Activated T-helper 1 cell treated with Interleukin-2 at 50 U/mL for 16 hours (primary cell): ENCODE results near the gene SIGLEC5.

Source experiments
- DNase-seq: peaks from one replicate; pipeline ENCODE4 v3.0.0-alpha.2; 2020; ENCODE audit warnings: low read depth

The SIGLEC5 gene

GRCh38 chr19:51628153-51628939 lies 1.9 kb downstream of the SIGLEC5 start:
- DNase-seq: no peak

- no peak for DNase-seq
These were observed 2.6 kb downstream of the SIGLEC5 start for GRCh38 chr19:51627491-51628138.

GRCh38 chr19:51626675-51627074 lies 3.5 kb downstream of the SIGLEC5 start:
- no peak for DNase-seq

GRCh38 chr19:51621178-51621577 lies 9.0 kb downstream of the SIGLEC5 start:
- no peak for DNase-seq

- no peak for DNase-seq
These were observed 14.2 kb downstream of the SIGLEC5 start for GRCh38 chr19:51615991-51616390.

GRCh38 chr19:51614789-51615188 lies 15.4 kb downstream of the SIGLEC5 start:
- DNase-seq: no peak

GRCh38 chr19:51610576-51610975 lies 19.6 kb downstream of the SIGLEC5 start:
- no peak for DNase-seq

GRCh38 chr19:51607920-51608562 lies 22.2 kb downstream of the SIGLEC5 start:
- DNase-seq: no peak

- no peak for DNase-seq
These were observed 23.1 kb downstream of the SIGLEC5 start for GRCh38 chr19:51607077-51607476.

- DNase-seq: no peak
These were observed 27.9 kb downstream of the SIGLEC5 start for GRCh38 chr19:51602189-51602854.

GRCh38 chr19:51600940-51601580 lies 29.1 kb downstream of the SIGLEC5 start:
- no peak for DNase-seq

- DNase-seq: no peak
These were observed 31.1 kb downstream of the SIGLEC5 start for GRCh38 chr19:51599084-51599483.

GRCh38 chr19:51598159-51598915 lies 31.9 kb downstream of the SIGLEC5 start:
- DNase-seq: no peak

- DNase-seq: no peak
These were observed 34.7 kb downstream of the SIGLEC5 start for GRCh38 chr19:51595190-51596175.

GRCh38 chr19:51594774-51595109 lies 35.5 kb downstream of the SIGLEC5 start:
- DNase-seq: no peak

- DNase-seq: peak; percentile 93
These were observed 36.0 kb downstream of the SIGLEC5 start for GRCh38 chr19:51593969-51594773.

GRCh38 chr19:51593138-51593890 lies 36.9 kb downstream of the SIGLEC5 start:
- DNase-seq: no peak

GRCh38 chr19:51592521-51592920 lies 37.7 kb downstream of the SIGLEC5 start:
- DNase-seq: no peak

GRCh38 chr19:51590441-51590840 lies 39.8 kb downstream of the SIGLEC5 start:
- DNase-seq: no peak
